Renal cortical epithelial cell (primary cell): ENCODE data around the gene HDAC2. TPM values are rescaled to one million over a fixed set of nuclear protein-coding genes. Genes with fewer than 3 reads are reported as not detected.

Source experiments
- DNase-seq: peaks from one replicate; pipeline ENCODE4 v3.0.0-alpha.2; 2011; ENCODE audit warnings: low read depth
- total RNA-seq: library from RNA; depleted of rRNA; stranded (reverse); fragments of >200 nt; gene quantifications from 2 replicates; pipeline ENCODE4 v1.2.3, GENCODE V29; 2014

The HDAC2 gene
- total RNA-seq, 1 donor from 2014 or later = 208 TPM

GRCh38 chr6:113909224-113909856 lies 61.6 kb downstream of the HDAC2 start:
- DNase-seq = peak; percentile 54

DNA sequence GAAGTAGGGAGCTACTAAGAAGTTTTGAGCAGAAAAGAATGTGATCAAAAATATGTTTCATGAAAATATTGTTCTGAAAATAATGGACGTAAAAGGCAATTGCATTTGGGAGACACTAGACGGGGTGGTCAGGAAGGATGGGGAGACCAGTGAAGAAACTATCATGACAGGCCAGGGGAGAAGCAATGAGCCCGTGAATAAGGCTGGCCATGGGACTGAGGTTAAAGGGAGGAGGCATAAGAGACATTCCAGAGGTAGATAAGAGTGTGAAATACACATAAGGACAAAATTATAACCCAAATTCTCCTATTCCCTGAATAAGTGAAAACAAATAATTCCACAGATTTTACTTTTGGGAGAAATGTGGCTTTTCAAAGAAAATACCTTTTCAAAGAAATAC lies 62.1 kb downstream of the HDAC2 start:
- DNase-seq = no peak

DNA sequence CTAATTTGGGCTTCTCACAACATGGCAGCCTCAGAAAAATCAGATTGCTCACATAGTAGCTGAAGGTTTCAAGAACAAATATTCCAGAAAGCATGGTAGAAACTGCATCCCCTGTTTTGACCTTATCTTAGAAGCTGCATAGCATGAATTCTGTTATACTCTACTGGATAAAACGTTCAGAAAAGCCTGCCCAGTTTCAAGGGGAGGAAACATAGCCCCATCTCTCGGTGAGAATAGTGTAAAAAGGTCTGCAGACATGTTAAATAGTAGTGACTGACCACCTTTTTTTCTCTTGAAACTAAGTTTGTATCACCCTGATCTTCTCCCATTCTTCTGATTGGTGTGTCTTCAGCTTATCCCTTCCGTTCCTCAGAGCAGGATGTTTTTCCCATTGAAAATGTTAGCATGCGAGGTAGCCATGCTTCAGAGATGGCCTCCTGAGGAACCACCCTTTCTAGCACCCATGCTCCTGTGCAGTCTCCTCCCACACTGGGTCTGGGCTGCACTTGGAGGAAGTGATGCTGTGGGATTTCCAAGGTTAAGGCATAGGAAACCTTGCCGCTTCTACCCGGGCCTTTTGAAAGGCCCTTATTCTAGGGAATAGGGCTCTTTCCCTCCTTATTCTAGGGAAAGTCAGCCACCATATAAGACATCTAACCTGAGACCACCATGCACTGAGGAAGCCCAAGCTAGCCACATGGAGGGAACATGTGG lies 63.7 kb downstream of the HDAC2 start:
- no peak for DNase-seq

DNA sequence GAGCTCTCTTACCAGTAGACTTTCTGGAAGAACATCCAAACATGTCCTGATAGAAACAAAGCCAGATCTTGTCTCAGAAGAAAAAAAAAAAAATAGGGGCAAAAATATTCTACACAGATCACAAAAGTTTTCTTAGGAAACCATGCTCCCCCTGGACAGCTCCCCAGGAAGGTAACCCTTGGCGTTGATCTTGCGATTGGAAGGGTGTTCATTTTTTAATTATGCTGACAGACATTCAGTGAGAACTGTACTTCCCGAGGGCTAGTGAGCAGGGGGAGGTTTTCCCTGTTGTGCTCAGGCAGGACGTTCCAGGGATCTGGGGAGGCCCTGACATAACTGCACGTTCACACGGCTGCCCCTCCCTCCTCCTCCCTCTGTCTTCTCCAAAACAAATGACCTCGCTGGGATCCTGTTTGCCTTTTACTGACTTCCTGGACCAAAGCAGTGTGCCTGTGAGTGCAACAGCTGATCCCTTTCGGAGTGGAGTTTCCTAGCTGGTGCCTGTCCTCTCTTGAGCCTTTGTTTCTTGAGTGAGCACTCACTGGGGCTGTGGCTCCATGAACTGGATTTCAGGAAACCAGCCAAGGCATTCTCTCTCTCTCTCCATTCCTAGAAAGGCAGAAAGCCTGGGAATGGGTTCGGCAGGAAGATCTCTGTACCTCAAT lies 67.2 kb downstream of the HDAC2 start:
- peak; percentile 7 for DNase-seq

DNA sequence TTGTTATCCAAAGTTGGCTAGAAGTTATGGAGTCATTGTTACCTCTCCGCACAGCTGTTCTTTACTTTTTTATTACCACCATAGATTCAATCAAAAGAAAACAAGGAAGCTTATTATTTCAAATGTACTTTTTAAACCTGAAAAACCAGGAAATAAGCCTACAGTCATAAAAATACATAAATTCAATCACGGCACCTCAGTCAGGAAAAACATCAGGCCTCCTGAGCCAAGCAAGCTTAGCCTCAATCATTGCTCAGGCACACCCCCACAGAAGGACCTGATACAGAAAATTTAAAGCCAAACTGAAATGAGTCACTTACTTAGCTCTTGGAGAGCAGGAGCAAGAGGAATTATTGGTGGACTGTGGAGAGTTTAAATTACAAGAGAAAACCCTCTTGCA lies 69.5 kb downstream of the HDAC2 start:
- peak; percentile 14 for DNase-seq

DNA sequence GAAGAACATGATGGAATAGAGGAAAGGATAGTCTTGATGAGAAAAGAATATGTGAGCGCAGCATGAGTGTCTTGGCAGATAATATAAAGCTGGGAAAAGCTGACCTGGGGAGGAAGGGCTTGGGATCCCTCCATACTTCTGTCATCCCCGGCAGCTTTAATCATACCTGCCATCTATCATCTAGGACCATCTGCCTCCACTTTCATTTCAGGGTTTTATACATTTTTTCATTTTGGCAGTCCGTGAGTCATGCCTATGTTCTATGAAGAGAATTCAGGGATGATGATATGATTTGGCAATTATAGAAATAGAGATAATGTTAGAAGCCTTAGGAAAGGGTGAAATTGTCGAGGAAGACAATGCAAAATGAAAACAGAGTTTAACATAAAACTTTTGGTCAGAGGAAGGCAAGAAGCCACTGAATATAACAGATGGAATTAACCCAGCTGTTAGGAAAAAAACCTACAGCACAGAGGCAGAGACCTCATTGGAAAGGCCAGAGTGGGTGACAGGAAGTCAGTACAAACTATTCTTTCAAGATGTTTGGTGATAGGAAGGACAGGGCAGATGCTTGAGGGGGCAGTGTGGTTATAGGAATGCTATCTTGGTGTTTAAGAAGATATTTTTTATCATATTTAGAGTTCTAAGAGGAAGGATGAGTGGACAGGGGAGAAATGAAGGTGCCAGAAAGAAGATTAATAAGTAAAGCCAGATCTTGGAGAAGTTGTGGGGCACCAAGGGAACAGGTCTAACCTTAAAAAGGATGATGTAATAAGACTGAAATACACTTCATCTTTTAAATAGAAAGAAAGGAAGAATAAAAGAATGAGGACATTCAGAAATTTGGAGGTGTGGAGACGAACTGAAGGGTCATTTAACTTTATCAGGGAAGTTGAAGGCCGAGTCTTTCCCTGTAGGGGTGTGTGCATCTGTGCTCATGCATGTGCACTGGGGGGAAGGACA lies 76.0 kb downstream of the HDAC2 start:
- no peak for DNase-seq

GRCh38 chr6:113893866-113894265 lies 77.1 kb downstream of the HDAC2 start:
- no peak for DNase-seq

GRCh38 chr6:113893451-113893850 lies 77.5 kb downstream of the HDAC2 start:
- DNase-seq = no peak

- no peak for DNase-seq
Measured at GRCh38 chr6:113888956-113889630, 81.9 kb downstream of the HDAC2 start.

- DNase-seq = peak; percentile 24
Measured at GRCh38 chr6:113888493-113888892, 82.5 kb downstream of the HDAC2 start.

GRCh38 chr6:113886512-113886911 lies 84.4 kb downstream of the HDAC2 start:
- no peak for DNase-seq

DNA sequence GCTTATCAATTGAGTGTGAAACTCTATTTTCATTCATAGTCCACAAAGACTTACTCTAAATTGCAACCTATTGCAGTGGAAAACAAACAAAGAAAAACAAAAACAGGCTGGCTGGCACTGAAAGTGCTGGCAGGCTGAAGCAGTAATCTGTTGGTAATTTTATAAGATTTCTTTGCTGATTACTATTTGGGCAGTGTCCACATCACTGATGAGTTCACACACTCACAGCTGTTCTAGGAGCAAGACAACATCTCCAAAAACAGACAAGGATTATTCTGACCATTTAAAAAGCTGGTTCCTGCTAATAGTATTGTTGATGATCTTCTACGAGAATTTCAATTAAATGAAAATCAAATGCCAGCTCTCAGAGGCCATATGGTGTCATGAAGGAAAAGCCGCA lies 86.9 kb downstream of the HDAC2 start:
- no peak for DNase-seq

Other genes starting within 250 kb of the HDAC2 start
- 74.0 and 94.8 TPM in 2 replicates for gene MARCKS, start 113.8 kb downstream of the HDAC2 start, total RNA-seq